SK-N-SH (cell line): ENCODE results near the gene PKNOX1. TPM values are rescaled to one million over a fixed set of nuclear protein-coding genes. Genes with fewer than 3 reads are reported as not detected.

Experiments
- CTCF ChIA-PET: fragments of 300-600, 350-600 bp; formaldehyde crosslinking; extraction: SDS; loops from one replicate; lab custom pipeline; 2021; lab: Yijun Ruan, JAX
- POLR2A ChIA-PET: fragments of 350-600 bp; sonication (Branson Sonifier 250); formaldehyde crosslinking; extraction: SDS; loops from one replicate; lab custom pipeline; 2020; ENCODE audit warnings: antibody characterized with exemption, inconsistent platforms; lab: Yijun Ruan, JAX
- DNase-seq: peaks from one replicate; pipeline ENCODE4 v3.0.0; 2012
- H2AFZ ChIP-seq: fragments of 200-600 bp; sonication (generic); 2 replicates; pipeline ENCODE4 v1.8.1; 2016; ENCODE audit warnings: antibody characterized with exemption, mild to moderate bottlenecking, low read depth
- H3F3A ChIP-seq: fragments of 200-600 bp; sonication (generic); replicated peaks from 2 replicates; pipeline ENCODE3; 2016; ENCODE audit warnings: antibody characterized with exemption, mild to moderate bottlenecking; ENCODE audit not compliant: insufficient read depth
- H3K27ac ChIP-seq, 2 experiments: fragments of 200-500 bp in 1 of 2; fragments of 200-600 bp in 1 of 2; sonication (Bioruptor generic) in 1 of 2; sonication (generic), shearing (Covaris generic) in 1 of 2; 2 replicates each; pipeline versions ENCODE4 v1.5.1 to v1.6.1; 2014 to 2016; ENCODE audit warnings: low read depth in 2 of 2, inconsistent platforms in 1 of 2, low read length in 1 of 2, mild to moderate bottlenecking in 1 of 2, mixed read lengths in 1 of 2
- H3K27me3 ChIP-seq: fragments of 200-600 bp; sonication (generic), shearing (Covaris generic); 2 replicates; pipeline ENCODE4 v1.6.1; 2016; ENCODE audit warnings: mixed run types; ENCODE audit not compliant: insufficient read depth
- H3K36me3 ChIP-seq, 2 experiments: fragments of 200-500 bp in 1 of 2; fragments of 200-600 bp in 1 of 2; sonication (Bioruptor generic) in 1 of 2; sonication (generic) in 1 of 2; replicated peaks in 1 of 2; 2 replicates each; pipeline versions ENCODE3 to v1.5.1; 2014 to 2016; ENCODE audit warnings: low read length in 1 of 2, mild to moderate bottlenecking in 1 of 2; ENCODE audit not compliant: insufficient read depth in 2 of 2, control insufficient read depth in 1 of 2
- H3K4me1 ChIP-seq, 2 experiments: fragments of 200-500 bp in 1 of 2; fragments of 200-600 bp in 1 of 2; sonication (Bioruptor generic) in 1 of 2; sonication (generic), shearing (Covaris generic) in 1 of 2; 2 replicates each; pipeline versions ENCODE4 v1.5.1 to v1.6.1; 2014 to 2016; ENCODE audit warnings: low read depth in 1 of 2, low read length in 1 of 2, mixed run types in 1 of 2; ENCODE audit not compliant: insufficient read depth in 2 of 2, control insufficient read depth in 1 of 2
- H3K4me2 ChIP-seq: fragments of 200-600 bp; sonication (generic), shearing (Covaris generic); 2 replicates; pipeline ENCODE4 v1.6.1; 2017; ENCODE audit warnings: mixed run types
- H3K4me3 ChIP-seq, 2 experiments: fragments of 200-500 bp in 1 of 2; fragments of 200-600 bp in 1 of 2; sonication (Bioruptor generic) in 1 of 2; sonication (generic), shearing (Covaris generic) in 1 of 2; 2 replicates each; pipeline versions ENCODE4 v1.5.1 to v1.8.1; 2014 to 2016; ENCODE audit warnings: low read depth in 2 of 2, inconsistent platforms in 1 of 2, low read length in 1 of 2, mild to moderate bottlenecking in 1 of 2, mixed read lengths in 1 of 2, moderate library complexity in 1 of 2
- H3K79me2 ChIP-seq: fragments of 200-600 bp; sonication (generic); 2 replicates; pipeline ENCODE4 v1.8.1; 2017; ENCODE audit warnings: mild to moderate bottlenecking; ENCODE audit not compliant: insufficient read depth
- H3K9ac ChIP-seq: fragments of 200-600 bp; sonication (generic); 2 replicates; pipeline ENCODE4 v1.6.1; 2017; ENCODE audit warnings: mixed run types
- H3K9me2 ChIP-seq: fragments of 200-600 bp; sonication (generic); 2 replicates; pipeline ENCODE4 v1.6.1; 2017; ENCODE audit warnings: mixed run types
- H3K9me3 ChIP-seq: fragments of 200-600 bp; sonication (generic); 2 replicates; pipeline ENCODE4 v1.6.1; 2017; ENCODE audit warnings: mixed run types, mild to moderate bottlenecking, moderate library complexity
- H4K20me1 ChIP-seq: fragments of 200-600 bp; sonication (generic); 2 replicates; pipeline ENCODE4 v1.6.1; 2017; ENCODE audit warnings: mild to moderate bottlenecking, mixed run types; ENCODE audit not compliant: insufficient read depth
- EP300 ChIP-seq, 2 experiments: IDR thresholded peaks; 2 replicates each; pipeline versions ENCODE4 v1.4.0 to v1.6.1; 2012; ENCODE audit warnings: borderline replicate concordance in 1 of 2, low read depth in 1 of 2, low read length in 1 of 2
- EZH2phosphoT487 ChIP-seq: fragments of 200-600 bp; sonication (generic); IDR thresholded peaks from 2 replicates; pipeline ENCODE4 v1.6.1; 2017; ENCODE audit warnings: low read depth, mixed run types, mild to moderate bottlenecking, antibody characterized with exemption, moderate library complexity, borderline replicate concordance
- GABPA ChIP-seq: IDR thresholded peaks from 2 replicates; pipeline ENCODE4 v1.4.0; 2012; ENCODE audit warnings: low read depth, mild to moderate bottlenecking
- GATA2 ChIP-seq: sonication (generic); formaldehyde crosslinking; IDR thresholded peaks from 2 replicates; pipeline ENCODE4 v1.5.0; 2020; ENCODE audit warnings: mild to moderate bottlenecking, missing genetic modification reagents
- MEF2A ChIP-seq: IDR thresholded peaks from 2 replicates; pipeline ENCODE4 v1.4.0; 2012; ENCODE audit warnings: low read depth, borderline replicate concordance
- MXI1 ChIP-seq: IDR thresholded peaks from 2 replicates; pipeline ENCODE4 v1.6.1; 2012; ENCODE audit warnings: mild to moderate bottlenecking, low read depth, low read length, improper control_type of control experiment
- NFIC ChIP-seq: IDR thresholded peaks from 2 replicates; pipeline ENCODE4 v1.4.0; 2012; ENCODE audit warnings: borderline replicate concordance
- POLR2AphosphoS5 ChIP-seq: IDR thresholded peaks from 2 replicates; pipeline ENCODE4 v1.6.1; 2012; ENCODE audit warnings: low read depth, low read length
- RCOR1 ChIP-seq: fragments of 150-350 bp; IDR thresholded peaks from 2 replicates; pipeline ENCODE4 v1.6.1; 2017; ENCODE audit warnings: antibody characterized with exemption, low read length
- RFX5 ChIP-seq: IDR thresholded peaks from 2 replicates; pipeline ENCODE4 v1.6.1; 2012; ENCODE audit warnings: mild to moderate bottlenecking, improper control_type of control experiment, low read length
- RXRA ChIP-seq: IDR thresholded peaks from 2 replicates; pipeline ENCODE4 v1.4.0; 2012; ENCODE audit warnings: low read depth, mild to moderate bottlenecking, borderline replicate concordance
- SIN3A ChIP-seq: IDR thresholded peaks from 2 replicates; pipeline ENCODE4 v1.6.1; 2012; ENCODE audit warnings: low read depth, mild to moderate bottlenecking, low read length, moderate library complexity, borderline replicate concordance
- TAF1 ChIP-seq: IDR thresholded peaks from 2 replicates; pipeline ENCODE4 v1.6.1; 2012; ENCODE audit warnings: low read depth, mild to moderate bottlenecking, low read length, moderate library complexity, borderline replicate concordance
- TEAD4 ChIP-seq: IDR thresholded peaks from 2 replicates; pipeline ENCODE4 v1.4.0; 2012; ENCODE audit warnings: mild to moderate bottlenecking, borderline replicate concordance; ENCODE audit not compliant: insufficient read depth
- WGBS: methylation state at CpG from one replicate; pipeline ENCODE4 v1.1.6; 2017; ENCODE audit warnings: low lambda C conversion rate; 5-methylcytosine and 5-hydroxymethylcytosine counted together
- polyA plus RNA-seq, 3 experiments: library from polyadenylated mRNA; depleted of rRNA; stranded (reverse); fragments of >200 nt; gene quantifications; 2 replicates each; pipeline ENCODE4 v1.2.3, GENCODE V29; 2012
- TF ChIP-seq, protein P1 (sequence below): fragments of 200-600 bp; sonication (generic); IDR thresholded peaks from 2 replicates; pipeline ENCODE4 v1.6.1; 2017; ENCODE audit warnings: antibody characterized with exemption, mild to moderate bottlenecking, moderate library complexity
- TF ChIP-seq, protein P2 (sequence below): IDR thresholded peaks from 2 replicates; pipeline ENCODE4 v1.6.1; 2012; ENCODE audit warnings: mild to moderate bottlenecking, low read depth, low read length, moderate library complexity

The PKNOX1 gene
- polyA plus RNA-seq, 1 of the 3 experiments (the other 2 are of a cell fraction) = 21.7 TPM

DNA sequence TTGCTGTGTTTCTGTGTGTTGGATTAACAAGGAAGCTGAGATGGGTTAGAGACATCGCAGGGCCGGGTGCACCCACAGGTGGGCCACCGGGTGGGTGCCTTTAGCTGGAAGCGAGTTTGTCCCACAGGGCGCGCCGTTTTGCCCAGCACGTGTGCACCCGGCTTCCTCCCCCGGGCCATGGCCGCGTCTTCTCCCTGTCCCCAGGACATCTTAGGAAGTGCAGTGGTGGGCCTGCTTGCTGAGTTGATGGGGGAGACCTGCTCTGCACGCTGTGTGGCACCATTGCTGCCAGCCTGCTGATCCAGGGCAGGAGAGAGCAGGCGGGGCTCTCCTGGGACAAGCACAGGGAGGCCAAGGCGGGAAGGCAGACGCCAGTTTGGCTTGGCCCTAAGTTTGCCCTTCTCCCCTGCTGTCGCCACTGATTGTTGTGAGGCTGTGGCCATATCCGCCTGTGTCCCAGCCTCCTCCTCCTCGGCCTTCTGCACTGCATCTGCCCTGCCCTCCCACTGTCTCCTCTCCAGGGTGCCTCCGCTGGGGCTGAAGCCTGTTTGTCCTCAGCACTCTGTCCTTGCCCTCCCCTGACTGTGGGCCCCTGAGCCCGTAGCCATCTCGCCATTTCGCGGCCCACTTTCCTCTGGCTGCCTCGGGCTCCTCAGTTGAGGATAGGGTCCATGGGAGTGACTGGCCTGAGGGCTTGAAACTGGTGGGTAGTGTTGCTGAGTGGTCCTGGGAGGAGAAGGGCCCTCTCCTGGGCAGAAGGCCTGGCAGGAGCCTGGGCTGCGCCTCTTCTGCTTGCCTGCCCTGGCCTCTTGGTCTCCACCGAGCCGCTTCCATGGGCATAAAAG, 47.6 kb downstream of the PKNOX1 start:
- DNase-seq = no peak
- no peaks in the 10 kb centered on the region for H3K79me2 ChIP-seq
- H3K4me3 ChIP-seq = no peak overlapping the region
- H3K9me2 ChIP-seq = no peaks in the 10 kb centered on the region
- no peak for TF ChIP-seq SIN3A
- TF ChIP-seq, protein P1, sequence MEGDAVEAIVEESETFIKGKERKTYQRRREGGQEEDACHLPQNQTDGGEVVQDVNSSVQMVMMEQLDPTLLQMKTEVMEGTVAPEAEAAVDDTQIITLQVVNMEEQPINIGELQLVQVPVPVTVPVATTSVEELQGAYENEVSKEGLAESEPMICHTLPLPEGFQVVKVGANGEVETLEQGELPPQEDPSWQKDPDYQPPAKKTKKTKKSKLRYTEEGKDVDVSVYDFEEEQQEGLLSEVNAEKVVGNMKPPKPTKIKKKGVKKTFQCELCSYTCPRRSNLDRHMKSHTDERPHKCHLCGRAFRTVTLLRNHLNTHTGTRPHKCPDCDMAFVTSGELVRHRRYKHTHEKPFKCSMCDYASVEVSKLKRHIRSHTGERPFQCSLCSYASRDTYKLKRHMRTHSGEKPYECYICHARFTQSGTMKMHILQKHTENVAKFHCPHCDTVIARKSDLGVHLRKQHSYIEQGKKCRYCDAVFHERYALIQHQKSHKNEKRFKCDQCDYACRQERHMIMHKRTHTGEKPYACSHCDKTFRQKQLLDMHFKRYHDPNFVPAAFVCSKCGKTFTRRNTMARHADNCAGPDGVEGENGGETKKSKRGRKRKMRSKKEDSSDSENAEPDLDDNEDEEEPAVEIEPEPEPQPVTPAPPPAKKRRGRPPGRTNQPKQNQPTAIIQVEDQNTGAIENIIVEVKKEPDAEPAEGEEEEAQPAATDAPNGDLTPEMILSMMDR = no peak
- TF ChIP-seq GABPA = no peak
- TF ChIP-seq EZH2phosphoT487 = no peak
- no peak for TF ChIP-seq GATA2 (CRISPR knock-in tag)
- TF ChIP-seq MXI1 = no peak
- TF ChIP-seq RXRA = no peak
- no peak for TF ChIP-seq TEAD4
- no peak for TF ChIP-seq TAF1
- TF ChIP-seq, protein P2, sequence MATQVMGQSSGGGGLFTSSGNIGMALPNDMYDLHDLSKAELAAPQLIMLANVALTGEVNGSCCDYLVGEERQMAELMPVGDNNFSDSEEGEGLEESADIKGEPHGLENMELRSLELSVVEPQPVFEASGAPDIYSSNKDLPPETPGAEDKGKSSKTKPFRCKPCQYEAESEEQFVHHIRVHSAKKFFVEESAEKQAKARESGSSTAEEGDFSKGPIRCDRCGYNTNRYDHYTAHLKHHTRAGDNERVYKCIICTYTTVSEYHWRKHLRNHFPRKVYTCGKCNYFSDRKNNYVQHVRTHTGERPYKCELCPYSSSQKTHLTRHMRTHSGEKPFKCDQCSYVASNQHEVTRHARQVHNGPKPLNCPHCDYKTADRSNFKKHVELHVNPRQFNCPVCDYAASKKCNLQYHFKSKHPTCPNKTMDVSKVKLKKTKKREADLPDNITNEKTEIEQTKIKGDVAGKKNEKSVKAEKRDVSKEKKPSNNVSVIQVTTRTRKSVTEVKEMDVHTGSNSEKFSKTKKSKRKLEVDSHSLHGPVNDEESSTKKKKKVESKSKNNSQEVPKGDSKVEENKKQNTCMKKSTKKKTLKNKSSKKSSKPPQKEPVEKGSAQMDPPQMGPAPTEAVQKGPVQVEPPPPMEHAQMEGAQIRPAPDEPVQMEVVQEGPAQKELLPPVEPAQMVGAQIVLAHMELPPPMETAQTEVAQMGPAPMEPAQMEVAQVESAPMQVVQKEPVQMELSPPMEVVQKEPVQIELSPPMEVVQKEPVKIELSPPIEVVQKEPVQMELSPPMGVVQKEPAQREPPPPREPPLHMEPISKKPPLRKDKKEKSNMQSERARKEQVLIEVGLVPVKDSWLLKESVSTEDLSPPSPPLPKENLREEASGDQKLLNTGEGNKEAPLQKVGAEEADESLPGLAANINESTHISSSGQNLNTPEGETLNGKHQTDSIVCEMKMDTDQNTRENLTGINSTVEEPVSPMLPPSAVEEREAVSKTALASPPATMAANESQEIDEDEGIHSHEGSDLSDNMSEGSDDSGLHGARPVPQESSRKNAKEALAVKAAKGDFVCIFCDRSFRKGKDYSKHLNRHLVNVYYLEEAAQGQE = no peak
- TF ChIP-seq, all 33 proteins: peak for 0
- Histone ChIP-seq H3K27ac (no peak overlapping the region), H3K9ac (no peak overlapping the region), H3K36me3 (peaks cover 11 to 12% of the 10 kb centered on the region in 2 experiments), H2AFZ (no peak overlapping the region), H3K4me1 (peaks cover 0 to 3% of the 10 kb centered on the region in 2 experiments; a peak in 1 of 4 replicates), H3F3A (no peaks in the 10 kb centered on the region), H3K27me3 (no peaks in the 10 kb centered on the region), H3K9me3 (no peaks in the 10 kb centered on the region), H4K20me1 (no peaks in the 10 kb centered on the region), H3K4me2 (no peak overlapping the region)
- WGBS = 97% methylated on average over 20 of the region's 28 CpGs
- CTCF ChIA-PET = no interaction called here
- POLR2A ChIA-PET = no interaction called here

DNA sequence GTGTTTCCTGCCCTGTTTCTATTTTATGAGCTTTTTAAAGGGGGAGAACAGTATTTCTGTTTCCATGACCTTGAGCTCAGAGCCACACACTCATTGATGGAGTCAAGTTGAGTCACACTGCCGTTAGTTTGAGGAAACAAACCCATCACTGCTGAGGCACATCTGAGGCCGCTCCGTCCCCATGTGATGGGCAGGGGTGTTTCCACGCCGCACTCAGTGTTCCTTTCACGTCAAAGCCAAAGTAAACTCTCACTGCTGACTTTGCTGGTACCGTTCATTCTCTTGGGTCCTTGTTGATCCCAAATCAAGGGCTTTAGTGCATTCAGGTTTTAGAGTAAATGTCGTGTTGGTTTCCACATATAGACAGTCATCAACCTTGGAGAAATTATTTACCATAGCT, 48.8 kb downstream of the PKNOX1 start:
- Histone ChIP-seq H3K9me2 (no peaks in the 10 kb centered on the region), H3K27me3 (no peaks in the 10 kb centered on the region), H4K20me1 (no peaks in the 10 kb centered on the region), H3F3A (no peaks in the 10 kb centered on the region), H3K4me2 (no peak overlapping the region), H3K79me2 (no peaks in the 10 kb centered on the region), H3K4me3 (no peak overlapping the region), H3K27ac (no peak overlapping the region), H2AFZ (no peak overlapping the region), H3K9me3 (no peaks in the 10 kb centered on the region), H3K36me3 (peaks cover 2 to 4% of the 10 kb centered on the region in 2 experiments), H3K9ac (no peak overlapping the region), H3K4me1 (no peaks in the 10 kb centered on the region; a peak in 1 of 4 replicates)
- CTCF ChIA-PET = no interaction called here
- TF ChIP-seq MEF2A (no peak), RXRA (no peak), POLR2AphosphoS5 (no peak), EP300 (IDR thresholded peaks at IDR 0.05; ENCODE audit: borderline replicate concordance in 1 of 2, low read depth in 1 of 2, low read length in 1 of 2) (no peak), NFIC (no peak), RFX5 (no peak), MXI1 (no peak), RCOR1 (no peak)
- TF ChIP-seq, protein P1 = no peak
- 98% methylated on average over 8 of the region's 8 CpGs for WGBS
- POLR2A ChIA-PET = no interaction called here
- DNase-seq = no peak
